ENCODE measurements around the gene FOXO6.

FOXO6 gene

GRCh38 chr1:41362357-41362721, 1.1 kb downstream of the FOXO6 start:
- no peak for TF ChIP-seq CTCF (IDR thresholded peaks at IDR 0.05; ENCODE audit: borderline replicate concordance, control extremely low read depth, extremely low read depth, insufficient read depth, missing control alignments)
- in situ Hi-C loops (cut with MboI; ENCODE audit: low sequenced_read_pairs, unreplicated experiment), result no loop called here
- no peak for DNase-seq (ENCODE audit: low spot score)

GRCh38 chr1:41362749-41363590, 1.7 kb downstream of the FOXO6 start:
- DNase-seq (ENCODE audit: low spot score), result no peak
- in situ Hi-C loops (cut with MboI; ENCODE audit: low sequenced_read_pairs, unreplicated experiment), result no loop called here
- TF ChIP-seq CTCF (IDR thresholded peaks at IDR 0.05; ENCODE audit: borderline replicate concordance, control extremely low read depth, extremely low read depth, insufficient read depth, missing control alignments), result no peak

GRCh38 chr1:41363591-41364320, 2.5 kb downstream of the FOXO6 start:
- no peak for TF ChIP-seq CTCF (IDR thresholded peaks at IDR 0.05; ENCODE audit: borderline replicate concordance, control extremely low read depth, extremely low read depth, insufficient read depth, missing control alignments)
- no peak for DNase-seq (ENCODE audit: low spot score)
- in situ Hi-C loops (cut with MboI; ENCODE audit: low sequenced_read_pairs, unreplicated experiment), result no loop called here

- DNase-seq (ENCODE audit: low spot score), result no peak
- in situ Hi-C loops (cut with MboI; ENCODE audit: low sequenced_read_pairs, unreplicated experiment), result no loop called here
- no peak for TF ChIP-seq CTCF (IDR thresholded peaks at IDR 0.05; ENCODE audit: borderline replicate concordance, control extremely low read depth, extremely low read depth, insufficient read depth, missing control alignments)
These were observed 3.4 kb downstream of the FOXO6 start for GRCh38 chr1:41364442-41365319.

GRCh38 chr1:41365320-41365633, 4.0 kb downstream of the FOXO6 start:
- in situ Hi-C loops (cut with MboI; ENCODE audit: low sequenced_read_pairs, unreplicated experiment), result no loop called here
- no peak for TF ChIP-seq CTCF (IDR thresholded peaks at IDR 0.05; ENCODE audit: borderline replicate concordance, control extremely low read depth, extremely low read depth, insufficient read depth, missing control alignments)
- no peak for DNase-seq (ENCODE audit: low spot score)

- DNase-seq (ENCODE audit: low spot score), result peak; percentile 82
- no peak for TF ChIP-seq CTCF (IDR thresholded peaks at IDR 0.05; ENCODE audit: borderline replicate concordance, control extremely low read depth, extremely low read depth, insufficient read depth, missing control alignments)
- in situ Hi-C loops (cut with MboI; ENCODE audit: low sequenced_read_pairs, unreplicated experiment), result no loop called here
These were observed 4.7 kb downstream of the FOXO6 start for GRCh38 chr1:41365772-41366454.
